GM19099 (cell line): ENCODE results near the gene SUSD4.

Source experiments
- POLR2A ChIP-seq: IDR thresholded peaks from 3 replicates; pipeline ENCODE4 v1.6.1; 2011; ENCODE audit warnings: low read depth; ENCODE audit not compliant: insufficient read length; ENCODE audit errors: extremely low read depth

Gene SUSD4

DNA sequence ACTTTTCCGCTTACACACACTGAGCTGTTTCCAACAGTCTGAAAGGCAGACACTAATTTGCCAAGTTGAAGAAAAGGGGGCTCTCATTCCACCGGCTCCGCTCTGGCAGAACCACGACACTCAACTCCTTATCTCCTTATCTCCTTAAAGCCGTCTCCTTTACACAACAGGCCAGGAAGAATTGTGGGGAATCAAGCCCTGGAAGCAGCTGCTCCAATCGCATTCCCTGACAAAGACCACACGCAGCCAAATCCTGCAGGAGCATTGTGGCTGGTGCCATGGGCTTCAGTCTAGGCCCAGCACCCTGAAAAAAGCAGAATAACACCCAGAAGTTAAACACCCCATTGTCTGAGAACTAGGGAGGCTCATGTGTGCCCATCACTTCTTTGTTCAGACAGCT, 24.1 kb downstream of the SUSD4 start:
- no peak for TF ChIP-seq POLR2A

GRCh38 chr1:223338811-223339746, 24.9 kb downstream of the SUSD4 start:
- TF ChIP-seq POLR2A: no peak

- TF ChIP-seq POLR2A: no peak
Measured at GRCh38 chr1:223337174-223337869, 26.7 kb downstream of the SUSD4 start.

DNA sequence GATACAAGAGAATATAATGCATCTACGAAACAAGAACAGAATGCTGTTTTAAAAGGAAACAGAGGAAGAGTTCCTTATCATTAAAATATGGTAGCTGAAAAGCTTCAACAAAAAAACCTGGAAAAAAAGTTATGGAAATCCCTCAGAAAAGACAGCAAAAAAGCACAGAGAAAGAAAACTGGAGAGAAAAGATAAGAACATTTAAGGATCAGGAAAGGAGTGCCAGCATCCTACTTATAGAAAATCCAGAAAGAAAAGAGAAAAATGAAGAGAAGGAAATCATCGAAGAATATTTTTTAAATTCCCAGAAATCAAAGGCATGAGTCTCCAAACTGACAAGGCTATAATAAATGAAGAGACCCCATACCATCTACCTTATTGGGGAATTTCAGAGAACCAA, 29.8 kb downstream of the SUSD4 start:
- TF ChIP-seq POLR2A: no peak

- TF ChIP-seq POLR2A: no peak
Measured at GRCh38 chr1:223332997-223333396, 31.0 kb downstream of the SUSD4 start.

DNA sequence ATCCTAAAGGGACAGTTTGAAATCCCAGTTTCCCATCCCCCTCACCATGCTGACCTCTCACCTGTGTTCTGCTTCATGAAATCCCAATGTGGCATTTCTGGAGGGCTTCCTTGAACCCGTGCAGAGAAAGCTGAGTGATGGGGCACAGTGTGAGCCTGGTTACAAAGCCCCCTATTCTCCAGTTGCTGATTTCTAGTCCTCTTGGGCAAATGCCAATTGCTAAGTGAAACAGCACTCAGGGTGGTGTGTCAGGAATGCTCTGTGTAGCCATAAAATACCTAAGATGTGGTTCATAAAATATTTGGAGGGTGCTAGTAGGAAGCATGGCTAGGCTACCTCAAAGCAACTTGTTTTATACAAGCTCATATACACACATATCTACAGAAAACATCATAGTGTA, 32.0 kb downstream of the SUSD4 start:
- TF ChIP-seq POLR2A: no peak

- no peak for TF ChIP-seq POLR2A
Measured at GRCh38 chr1:223331301-223331700, 32.7 kb downstream of the SUSD4 start.

- no peak for TF ChIP-seq POLR2A
Measured at GRCh38 chr1:223330466-223330865, 33.5 kb downstream of the SUSD4 start.

DNA sequence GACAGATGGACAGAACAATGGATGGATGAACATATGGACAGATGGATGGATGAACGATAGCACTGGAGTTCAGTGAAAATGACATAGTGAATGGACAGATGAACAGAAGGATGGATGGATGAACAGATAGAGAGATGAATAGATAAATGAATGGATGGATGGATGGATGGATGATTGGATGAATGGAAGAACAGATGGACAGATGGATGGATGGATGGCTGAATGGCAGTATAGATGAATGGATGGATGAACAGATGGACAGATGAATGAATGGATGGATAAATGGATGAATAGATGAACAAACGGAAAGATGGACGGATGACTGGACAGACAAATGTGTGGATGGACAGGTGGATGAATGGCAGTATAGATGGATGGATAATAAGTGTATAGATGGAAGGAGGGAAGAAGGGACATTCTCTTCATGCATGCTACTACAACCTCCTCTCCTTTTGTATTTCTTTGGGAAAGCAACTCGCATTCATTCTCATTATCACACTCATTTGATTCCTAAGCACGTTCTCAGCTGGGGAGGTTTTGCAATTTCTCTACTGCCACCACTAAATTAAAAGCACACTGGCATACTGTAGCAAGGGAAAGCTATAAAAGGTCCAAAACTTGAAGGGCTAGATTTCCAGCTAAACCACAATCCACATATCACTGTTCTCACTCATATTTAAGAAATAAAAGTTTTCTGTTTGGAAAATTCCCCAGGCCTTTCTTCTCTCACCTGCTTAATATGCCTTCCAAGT, 34.1 kb downstream of the SUSD4 start:
- TF ChIP-seq POLR2A: no peak

GRCh38 chr1:223329252-223329651, 34.7 kb downstream of the SUSD4 start:
- TF ChIP-seq POLR2A: no peak

DNA sequence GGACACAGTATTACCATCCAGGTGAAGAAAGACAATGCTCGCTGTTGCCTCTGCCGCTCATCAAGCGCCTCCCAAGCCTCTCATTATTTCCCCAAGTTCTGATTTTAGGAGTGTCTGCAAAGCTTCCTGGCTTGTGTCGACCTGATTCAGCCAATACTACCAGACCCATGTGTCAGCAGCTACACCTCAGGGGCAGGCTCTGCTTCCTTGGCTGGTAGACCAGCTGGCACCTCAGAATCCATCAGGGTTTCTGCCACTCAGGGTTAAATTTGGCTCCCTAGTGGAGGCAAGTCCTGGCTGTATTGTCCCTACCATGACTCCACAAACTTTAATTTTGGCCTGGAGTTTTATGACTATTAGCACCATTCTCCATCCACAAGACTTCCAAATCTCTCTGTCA, 35.4 kb downstream of the SUSD4 start:
- TF ChIP-seq POLR2A: no peak

DNA sequence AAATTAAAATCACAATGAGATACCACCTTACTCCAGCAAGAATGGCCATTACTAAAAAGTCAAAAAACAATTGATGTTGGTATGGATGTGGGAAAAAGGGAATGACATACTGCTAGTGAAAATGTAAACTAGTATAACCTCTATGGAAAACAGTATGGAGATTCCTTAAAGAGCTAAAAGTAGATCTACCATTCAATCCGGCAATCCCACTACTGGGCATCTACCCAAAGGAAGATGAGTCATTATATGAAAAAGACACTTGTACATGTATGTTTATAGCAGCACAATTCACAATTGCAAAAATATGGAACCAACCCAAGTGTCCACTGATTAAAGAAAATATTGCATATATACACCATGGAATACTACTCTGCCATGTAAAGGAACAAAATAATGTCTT, 37.2 kb downstream of the SUSD4 start:
- TF ChIP-seq POLR2A: no peak

DNA sequence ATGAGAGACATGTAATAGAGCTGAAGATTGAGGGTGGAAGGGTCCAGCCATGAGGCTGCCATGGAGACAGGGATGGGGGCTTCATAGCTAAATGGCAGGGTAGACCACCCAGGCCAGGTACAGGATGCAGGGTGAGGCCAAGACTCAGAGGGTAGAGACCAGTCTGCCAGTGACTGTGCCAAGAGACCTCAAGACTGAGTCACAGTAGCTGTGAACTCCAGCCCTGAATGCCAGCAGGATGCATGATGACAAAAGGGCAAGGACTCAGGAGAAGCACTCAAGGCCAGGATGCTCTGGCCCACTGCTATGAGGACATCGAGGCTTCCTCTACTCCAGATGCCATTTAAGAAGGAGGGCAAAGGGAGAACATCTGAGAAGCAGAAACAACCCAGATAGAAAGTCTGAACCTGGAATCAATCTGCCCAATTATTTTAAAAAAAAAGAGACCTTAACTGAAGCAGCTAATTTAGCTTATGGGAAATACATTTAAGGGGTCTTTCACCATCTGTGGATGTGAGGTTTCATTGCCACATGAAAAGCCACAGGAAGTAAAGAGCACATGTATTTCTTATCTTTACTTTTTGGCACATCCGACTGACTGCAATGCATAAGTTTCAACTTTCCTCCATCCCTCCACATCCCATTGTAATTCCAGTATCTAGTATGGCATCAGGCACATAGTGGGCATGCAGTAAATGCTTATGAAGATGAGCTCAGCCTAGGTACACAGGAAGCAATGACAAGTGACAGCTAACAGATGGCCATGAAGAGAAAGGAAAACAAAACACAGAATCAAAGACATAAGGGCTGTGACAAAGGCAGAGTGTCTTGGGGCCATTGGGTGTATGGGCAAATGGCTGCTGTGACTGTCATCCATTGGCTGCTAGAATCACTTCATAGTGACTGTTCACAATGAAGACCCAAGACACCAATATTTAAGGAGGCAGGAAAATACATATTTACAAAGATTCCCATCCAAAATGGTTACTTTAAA, 40.2 kb downstream of the SUSD4 start:
- no peak for TF ChIP-seq POLR2A

GRCh38 chr1:223322868-223323267, 41.1 kb downstream of the SUSD4 start:
- TF ChIP-seq POLR2A: no peak

DNA sequence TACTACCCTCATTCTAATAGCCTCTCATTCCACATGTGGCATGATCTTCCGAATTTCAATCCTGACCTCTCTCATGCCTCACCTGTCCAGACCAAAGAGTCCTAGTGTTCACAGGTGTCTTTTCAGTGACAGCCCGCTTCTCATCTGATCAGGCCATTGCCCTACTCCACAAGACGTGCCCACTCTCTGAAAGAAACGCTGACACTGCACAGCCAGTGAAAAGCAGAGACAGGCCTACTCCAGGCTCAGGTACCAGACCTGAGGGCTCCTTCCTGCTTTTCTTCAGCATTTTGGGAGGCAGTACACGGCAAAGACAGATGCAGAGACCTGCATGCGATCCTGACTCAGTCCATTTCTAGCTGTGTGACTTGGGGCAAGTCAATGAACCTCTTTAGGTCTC, 43.0 kb downstream of the SUSD4 start:
- no peak for TF ChIP-seq POLR2A
